BLaER1 treated with 17β-estradiol and CSF1 and Interleukin-3, amounts not matched to agents 10 nM and 100 nM (cell line): ENCODE results near the gene EXOSC5.
"Not testable (repeated sequence)": the region's sequence is repeated elsewhere in the genome, so short reads cannot be mapped to it uniquely, and the experiment has no call there.

Experiments
- H3K27ac ChIP-seq, 11 experiments: shearing (Covaris generic); formaldehyde crosslinking; 2 replicates each; pipeline ENCODE4 v1.8.1; 2022
- H3K27me3 ChIP-seq, 11 experiments: shearing (Covaris generic); formaldehyde crosslinking; 2 replicates each; pipeline ENCODE4 v1.8.1; 2022
- H3K36me3 ChIP-seq, 11 experiments: shearing (Covaris generic); formaldehyde crosslinking; 2 replicates each; pipeline ENCODE4 v1.8.1; 2022
- H3K4me1 ChIP-seq, 10 experiments: shearing (Covaris generic); formaldehyde crosslinking; 2 replicates each; pipeline ENCODE4 v1.8.1; 2022
- H3K4me2 ChIP-seq, 11 experiments: shearing (Covaris generic); formaldehyde crosslinking; 2 replicates each; pipeline ENCODE4 v1.8.1; 2022
- H3K4me3 ChIP-seq, 10 experiments: shearing (Covaris generic); formaldehyde crosslinking; 2 replicates each; pipeline ENCODE4 v1.8.1; 2022
- H3K9ac ChIP-seq, 11 experiments: shearing (Covaris generic); formaldehyde crosslinking; 2 replicates each; pipeline ENCODE4 v1.8.1; 2022
- H3K9me3 ChIP-seq, 11 experiments: shearing (Covaris generic); formaldehyde crosslinking; replicated peaks in 1 of 11; 2 replicates each; pipeline ENCODE4 v1.8.1; 2022
- H4K20me1 ChIP-seq, 11 experiments: shearing (Covaris generic); formaldehyde crosslinking; 2 replicates each; pipeline ENCODE4 v1.8.1; 2022
- Cebpa-rat ChIP-seq, 11 experiments: shearing (Covaris generic); IDR thresholded peaks; 2 replicates each; pipeline ENCODE4 v1.8.1; 2022

The EXOSC5 gene

DNA sequence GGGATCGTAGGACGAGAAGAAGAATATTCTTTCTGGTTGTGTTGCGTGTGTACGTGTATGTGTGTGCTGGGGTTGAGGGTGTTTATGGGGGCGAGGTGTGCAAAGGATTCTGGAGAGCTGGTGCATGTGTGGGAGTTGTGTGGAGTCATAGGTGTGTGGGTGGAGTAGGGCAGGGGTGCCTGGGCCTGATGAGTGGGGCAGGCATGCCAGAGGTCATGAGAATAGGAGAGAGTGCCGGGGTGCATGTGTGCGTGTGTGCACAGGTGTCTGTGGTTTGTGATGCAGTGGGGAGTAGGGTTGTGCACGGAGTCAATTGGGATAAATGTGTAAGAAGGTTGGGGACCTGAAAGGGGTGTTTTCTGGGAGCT, 20.2 kb downstream of the EXOSC5 start:
- H3K9ac ChIP-seq, result peak overlapping the region in 10 of 11 experiments; percentile 7 to 79 (median 66); a peak in 15 of 22 replicates

DNA sequence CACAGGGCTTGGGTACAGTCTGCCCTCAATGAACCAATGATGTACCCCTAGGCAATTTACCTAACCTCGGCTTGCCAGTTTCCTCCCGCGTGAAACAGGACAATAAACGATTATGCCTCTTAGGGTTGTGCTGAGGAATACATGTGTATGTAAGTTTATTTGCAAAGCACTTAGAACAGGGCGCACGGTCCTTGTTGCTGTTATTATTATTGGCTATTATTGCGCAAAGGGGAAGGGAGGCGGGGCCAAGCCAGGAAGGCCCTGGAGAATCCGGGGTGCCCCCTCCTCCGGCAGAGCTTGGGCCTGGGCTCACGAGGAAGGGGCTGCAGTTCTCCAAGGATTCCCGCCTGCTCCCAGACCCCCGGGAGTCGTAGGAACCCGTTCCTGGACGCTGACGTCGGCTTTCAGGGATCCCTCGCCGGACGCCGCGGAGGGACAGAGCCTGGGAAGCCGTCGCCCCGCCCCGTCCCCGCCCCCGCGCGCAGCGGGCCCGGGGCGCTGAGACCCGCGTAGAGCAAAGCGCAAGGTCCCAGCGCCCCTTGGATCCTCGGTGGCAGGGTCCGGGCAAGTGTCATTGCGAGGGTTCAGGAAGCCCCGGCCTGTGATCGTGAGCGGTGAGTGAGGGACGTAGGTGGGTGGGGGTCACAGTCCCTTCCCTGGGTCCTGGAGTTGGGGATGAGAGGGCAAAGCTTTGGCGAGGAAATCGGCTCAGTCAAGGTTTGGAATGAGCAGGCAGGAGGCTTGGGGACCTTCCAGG, 20.7 kb downstream of the EXOSC5 start, which contains the start of gene TMEM91:
Gene TMEM91, plus strand, starts transcription at position 293 of the 757 bp plus-strand sequence. CDS start 1,777 bp downstream, outside the sequence.
- Histone ChIP-seq H3K4me1 (peaks cover 34 to 75% (median 62%) of the 10 kb centered on the region in 10 experiments), H3K36me3 (peaks cover 0 to 16% (median 4%) of the 10 kb centered on the region in 11 experiments; a peak in 7 of 22 replicates), H3K9me3 (no peaks in the 10 kb centered on the region), H3K4me2 (peak within 1 kb of the TSS; percentile 51 to 80 (median 66)), H4K20me1 (peaks cover 0 to 5% (median 0%) of the 10 kb centered on the region in 11 experiments; a peak in 4 of 22 replicates), H3K9ac (peak within 1 kb of the TSS; percentile 39 to 79 (median 65); a peak in 20 of 22 replicates), H3K4me3 (peak within 1 kb of the TSS; percentile 38 to 71 (median 56); a peak in 19 of 20 replicates), H3K27ac (peak within 1 kb of the TSS; percentile 29 to 67 (median 48); a peak in 18 of 22 replicates), H3K27me3 (peaks cover 0 to 7% (median 0%) of the 10 kb centered on the region in 11 experiments; a peak in 4 of 22 replicates)
- TF ChIP-seq Cebpa-rat (IDR thresholded peaks at IDR 0.05), result peak in 6 of 11 experiments; percentile 6 to 58 (median 49); a peak in 7 of 22 replicates

More for the DNA sequence above, 20.2 kb downstream of the EXOSC5 start:
- H3K27me3 ChIP-seq, result peaks cover 0 to 7% (median 0%) of the 10 kb centered on the region in 11 experiments; a peak in 4 of 22 replicates
- H3K4me1 ChIP-seq, result peaks cover 34 to 70% (median 59%) of the 10 kb centered on the region in 10 experiments
- H4K20me1 ChIP-seq, result peaks cover 0 to 5% (median 0%) of the 10 kb centered on the region in 11 experiments; a peak in 4 of 22 replicates
- peaks cover 1 to 22% (median 6%) of the 10 kb centered on the region in 11 experiments; a peak in 12 of 22 replicates for H3K36me3 ChIP-seq
- peak overlapping the region; percentile 51 to 80 (median 66) for H3K4me2 ChIP-seq
- no peaks in the 10 kb centered on the region for H3K9me3 ChIP-seq
- H3K4me3 ChIP-seq, result peak overlapping the region in 7 of 10 experiments; percentile 52 to 71 (median 57); a peak in 14 of 20 replicates
- H3K27ac ChIP-seq, result peak overlapping the region in 8 of 11 experiments; percentile 34 to 67 (median 54); a peak in 12 of 22 replicates
- TF ChIP-seq Cebpa-rat (IDR thresholded peaks at IDR 0.05), result no peak

DNA sequence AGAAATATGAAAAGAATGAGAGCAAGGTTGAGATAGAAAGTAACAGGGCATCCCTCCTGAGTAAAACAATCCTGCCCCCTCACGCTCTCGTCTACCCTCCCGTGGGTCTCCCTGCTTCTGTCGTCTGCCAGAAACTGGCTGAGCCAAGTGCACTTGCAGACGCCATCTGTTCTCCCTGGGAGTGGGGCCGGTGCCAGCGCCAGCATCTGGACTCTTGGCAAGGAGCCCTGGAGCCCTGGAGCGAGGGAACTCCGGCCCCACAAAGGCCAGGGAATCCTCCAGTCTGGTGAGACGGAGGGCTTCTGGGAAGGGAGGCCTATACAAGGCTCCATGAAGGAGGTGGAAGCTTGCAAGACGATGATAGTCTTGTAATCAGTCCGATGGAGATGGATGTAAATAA, 23.2 kb downstream of the EXOSC5 start:
- Histone ChIP-seq H3K9ac (no peak overlapping the region), H3K4me1 (peaks cover 27 to 66% (median 55%) of the 10 kb centered on the region in 10 experiments), H3K4me2 (no peak overlapping the region), H4K20me1 (peaks cover 0 to 5% (median 0%) of the 10 kb centered on the region in 11 experiments; a peak in 4 of 22 replicates), H3K27me3 (peaks cover 0 to 7% (median 0%) of the 10 kb centered on the region in 11 experiments; a peak in 4 of 22 replicates), H3K36me3 (peaks cover 0 to 14% (median 3%) of the 10 kb centered on the region in 11 experiments; a peak in 2 of 22 replicates), H3K4me3 (no peak overlapping the region), H3K27ac (no peak overlapping the region; a peak in 1 of 22 replicates), H3K9me3 (no peaks in the 10 kb centered on the region)
- TF ChIP-seq Cebpa-rat (IDR thresholded peaks at IDR 0.05), result no peak

DNA sequence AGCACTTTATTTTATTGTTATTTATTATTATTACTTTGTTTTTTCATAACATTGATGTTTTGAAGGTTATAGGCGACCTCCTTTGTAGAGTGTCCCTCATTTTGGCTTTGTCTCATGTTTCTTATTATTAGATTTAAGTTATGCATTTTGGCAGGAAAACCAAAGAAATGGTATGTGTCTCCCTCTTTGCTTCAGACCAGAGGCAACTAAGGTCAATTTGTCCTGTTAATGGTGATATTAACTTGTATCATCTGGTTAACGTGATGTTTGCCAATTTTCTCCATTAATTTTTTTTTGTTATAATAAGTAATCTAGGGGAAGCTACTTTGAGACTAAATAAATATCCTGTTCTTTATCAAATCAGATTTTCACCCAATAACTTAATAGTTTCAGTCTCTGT, 24.7 kb downstream of the EXOSC5 start:
- peaks cover 25 to 64% (median 49%) of the 10 kb centered on the region in 10 experiments for H3K4me1 ChIP-seq
- peak overlapping the region in 3 of 11 experiments; percentile 0 to 6 (median 1); a peak in 4 of 22 replicates for H3K4me2 ChIP-seq
- no peaks in the 10 kb centered on the region for H3K9me3 ChIP-seq
- H3K27ac ChIP-seq, result 0 out of 22 replicates have a peak overlapping the region, but pooled peaks of 1 of the 11 experiments have one; percentile 45
- H3K27me3 ChIP-seq, result peaks cover 0 to 7% (median 0%) of the 10 kb centered on the region in 11 experiments; a peak in 4 of 22 replicates
- no peak for TF ChIP-seq Cebpa-rat (IDR thresholded peaks at IDR 0.05)
- peaks cover 0 to 14% (median 3%) of the 10 kb centered on the region in 11 experiments; a peak in 2 of 22 replicates for H3K36me3 ChIP-seq
- H4K20me1 ChIP-seq, result peaks cover 0 to 5% (median 0%) of the 10 kb centered on the region in 11 experiments; a peak in 3 of 22 replicates
- no peak overlapping the region for H3K4me3 ChIP-seq
- H3K9ac ChIP-seq, result no peak overlapping the region

DNA sequence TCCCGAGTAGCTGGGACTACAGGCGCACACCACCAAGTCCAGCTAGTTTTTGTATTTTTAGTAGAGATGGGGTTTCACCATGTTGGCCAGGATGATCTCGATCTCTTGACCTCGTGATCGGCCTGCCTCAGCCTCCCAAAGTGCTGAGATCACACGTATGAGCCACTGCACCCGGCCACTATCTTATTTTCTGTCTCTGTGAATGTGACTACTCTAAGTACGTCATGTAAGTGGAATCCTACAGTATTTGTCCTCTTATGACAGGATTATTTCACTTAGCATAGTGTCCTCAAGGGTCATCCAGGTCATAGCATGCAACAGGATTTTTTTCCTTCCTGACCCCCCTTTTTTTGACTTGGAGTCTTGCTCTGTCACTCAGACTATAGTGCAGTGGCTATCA, 25.6 kb downstream of the EXOSC5 start:
- peaks cover 0 to 4% (median 0%) of the 10 kb centered on the region in 11 experiments; a peak in 4 of 22 replicates for H3K27me3 ChIP-seq
- H3K9me3 ChIP-seq, result no peaks in the 10 kb centered on the region
- H3K4me3 ChIP-seq, result no peak overlapping the region
- H3K27ac ChIP-seq, result peak overlapping the region in 2 of 11 experiments; percentile 34 to 40; a peak in 1 of 22 replicates
- peaks cover 0 to 5% (median 0%) of the 10 kb centered on the region in 11 experiments; a peak in 3 of 22 replicates for H4K20me1 ChIP-seq
- no peak for TF ChIP-seq Cebpa-rat (IDR thresholded peaks at IDR 0.05)
- 0 out of 22 replicates have a peak overlapping the region, but pooled peaks of 1 of the 11 experiments have one; percentile 6 for H3K4me2 ChIP-seq
- H3K36me3 ChIP-seq, result peaks cover 0 to 14% (median 3%) of the 10 kb centered on the region in 11 experiments; a peak in 2 of 22 replicates
- no peak overlapping the region for H3K9ac ChIP-seq
- H3K4me1 ChIP-seq, result peaks cover 20 to 64% (median 47%) of the 10 kb centered on the region in 10 experiments

DNA sequence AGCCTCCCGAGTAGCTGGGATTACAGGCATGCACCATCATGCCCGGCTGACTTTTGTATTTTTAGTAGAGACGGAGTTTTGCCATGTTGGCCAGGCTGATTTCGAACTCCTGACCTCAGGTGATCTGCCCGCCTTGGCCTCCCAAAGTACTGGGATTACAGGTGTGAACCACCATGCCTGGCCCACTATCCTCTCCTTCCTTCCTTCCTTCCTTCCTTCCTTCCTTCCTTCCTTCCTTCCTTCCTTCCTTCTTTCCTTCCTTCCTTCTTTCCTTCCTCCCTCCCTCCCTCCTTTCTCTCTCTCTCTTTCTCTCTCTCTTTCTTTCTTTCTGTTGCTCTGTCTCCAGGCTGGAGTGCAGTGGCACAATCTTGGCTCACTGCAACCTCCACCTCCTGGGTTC, 26.0 kb downstream of the EXOSC5 start:
- H3K9ac ChIP-seq, H4K20me1 ChIP-seq, H3K27me3 ChIP-seq, H3K4me3 ChIP-seq, H3K9me3 ChIP-seq: not testable (repeated sequence)
- Histone ChIP-seq H3K27ac (peak overlapping the region in 2 of 11 experiments; percentile 18 to 34; a peak in 1 of 22 replicates), H3K4me2 (peak overlapping the region in 4 of 11 experiments; percentile 5 to 41 (median 17); a peak in 4 of 22 replicates), H3K4me1 (peaks cover 17 to 64% (median 46%) of the 10 kb centered on the region in 10 experiments), H3K36me3 (peaks cover 0 to 14% (median 3%) of the 10 kb centered on the region in 11 experiments; a peak in 2 of 22 replicates)

DNA sequence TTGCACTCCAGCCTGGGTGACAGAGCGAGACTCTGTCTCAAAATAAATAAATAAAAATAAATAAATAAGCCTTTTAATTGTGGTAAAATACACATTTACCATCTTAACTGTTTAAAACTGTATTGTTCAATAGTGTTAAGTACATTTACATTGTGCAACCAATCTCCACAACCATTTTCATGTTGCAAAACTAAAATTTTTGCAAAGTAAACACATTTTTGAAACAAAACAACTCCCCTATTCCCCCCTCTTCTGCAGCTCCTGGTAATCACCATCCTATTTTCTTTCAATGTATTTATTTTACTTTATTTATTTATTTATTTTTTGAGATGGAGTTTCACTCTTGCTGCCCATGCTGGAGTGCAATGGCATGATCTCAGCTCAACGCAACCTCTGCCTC, 27.4 kb downstream of the EXOSC5 start:
- no peak for TF ChIP-seq Cebpa-rat (IDR thresholded peaks at IDR 0.05)
- no peak overlapping the region for H3K27ac ChIP-seq
- peaks cover 21 to 68% (median 50%) of the 10 kb centered on the region in 10 experiments for H3K4me1 ChIP-seq
- no peaks in the 10 kb centered on the region for H3K9me3 ChIP-seq
- H3K27me3 ChIP-seq, result no peaks in the 10 kb centered on the region
- peaks cover 0 to 5% (median 0%) of the 10 kb centered on the region in 11 experiments; a peak in 3 of 22 replicates for H4K20me1 ChIP-seq
- peaks cover 0 to 11% (median 3%) of the 10 kb centered on the region in 11 experiments; a peak in 2 of 22 replicates for H3K36me3 ChIP-seq
- no peak overlapping the region for H3K4me3 ChIP-seq
- no peak overlapping the region for H3K4me2 ChIP-seq
- H3K9ac ChIP-seq, result no peak overlapping the region

DNA sequence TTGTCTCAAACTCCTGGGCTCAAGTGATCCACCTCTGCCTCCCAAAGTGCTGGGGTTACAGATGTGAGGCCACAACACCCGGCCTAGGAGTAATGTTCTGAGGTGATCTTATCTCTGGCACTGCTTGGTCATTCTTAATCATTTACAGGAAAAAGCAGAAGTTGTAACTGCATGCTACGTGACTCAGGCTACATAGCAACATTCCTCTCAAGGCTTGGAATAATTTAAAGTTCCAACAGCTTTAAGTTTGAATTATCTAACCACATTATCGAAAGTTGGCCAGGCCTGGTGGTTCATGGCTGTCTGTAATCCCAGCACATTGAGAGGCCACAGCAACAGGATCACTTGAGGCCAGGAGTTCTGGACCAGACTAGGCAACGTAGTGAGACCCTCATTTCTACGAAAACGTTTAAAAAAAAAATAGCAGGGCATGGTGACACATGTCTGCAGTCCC, 29.3 kb downstream of the EXOSC5 start:
- H3K36me3 ChIP-seq, result peaks cover 0 to 7% (median 0%) of the 10 kb centered on the region in 11 experiments; a peak in 2 of 22 replicates
- no peaks in the 10 kb centered on the region for H3K27me3 ChIP-seq
- H3K9me3 ChIP-seq, result no peaks in the 10 kb centered on the region
- no peak for TF ChIP-seq Cebpa-rat (IDR thresholded peaks at IDR 0.05)
- H3K4me1 ChIP-seq, result peaks cover 31 to 75% (median 59%) of the 10 kb centered on the region in 10 experiments
- no peak overlapping the region for H3K4me3 ChIP-seq
- peak overlapping the region; percentile 40 to 85 (median 63) for H3K27ac ChIP-seq
- peak overlapping the region in 10 of 11 experiments; percentile 24 to 72 (median 42); a peak in 14 of 22 replicates for H3K9ac ChIP-seq
- H4K20me1 ChIP-seq, result no peaks in the 10 kb centered on the region
- peak overlapping the region; percentile 16 to 86 (median 59); a peak in 18 of 22 replicates for H3K4me2 ChIP-seq
